Omental fat pad (tissue), 4 donors: Measurements from ENCODE around the gene MPP7. TPM values are rescaled to one million over a fixed set of nuclear protein-coding genes. Genes with fewer than 3 reads are reported as not detected.

Experiments
- ATAC-seq: fragments of 150-250 bp; one replicate; pipeline ENCODE4 v1.9.1; 2016; ENCODE audit warnings: mild to moderate bottlenecking, moderate library complexity; ENCODE audit not compliant: low FRiP score
- DNase-seq: peaks from one replicate; pipeline ENCODE4 v3.0.0-alpha.2; 2019; ENCODE audit warnings: low spot score
- CTCF ChIP-seq, 3 donors: fragments of 450-650 bp; IDR thresholded peaks; one replicate each; pipeline ENCODE4 v1.5.1; 2016 to 2017; ENCODE audit warnings: antibody characterized with exemption in 3 of 3, mild to moderate bottlenecking in 3 of 3, moderate library complexity in 2 of 3
- total RNA-seq, 4 donors: library from RNA; depleted of rRNA; stranded (reverse); fragments of >200 nt; gene quantifications; one replicate each; pipeline ENCODE4 v1.1.0, GENCODE V29; 2016

MPP7 gene
- total RNA-seq, 4 donors from 2014 or later, result 4.4 to 10.7 (median 5.9) TPM

GRCh38 chr10:28284126-28284525 lies 18.7 kb downstream of the MPP7 start:
- ATAC-seq, result no peak
- no peak for TF ChIP-seq CTCF (IDR thresholded peaks at IDR 0.05)

GRCh38 chr10:28283251-28283650 lies 19.6 kb downstream of the MPP7 start:
- DNase-seq (no peak), ATAC-seq (no peak)
- no peak for TF ChIP-seq CTCF (IDR thresholded peaks at IDR 0.05)

More at GRCh38 chr10:28284126-28284525, 18.7 kb downstream of the MPP7 start:
- DNase-seq, result no peak

- DNase-seq (no peak), ATAC-seq (no peak)
These were observed 20.5 kb downstream of the MPP7 start for GRCh38 chr10:28282336-28282735.

GRCh38 chr10:28281726-28282315 lies 21.0 kb downstream of the MPP7 start:
- DNase-seq (no peak), ATAC-seq (no peak)
- no peak for TF ChIP-seq CTCF (IDR thresholded peaks at IDR 0.05)

More at GRCh38 chr10:28282336-28282735, 20.5 kb downstream of the MPP7 start:
- TF ChIP-seq CTCF (IDR thresholded peaks at IDR 0.05), result no peak

- DNase-seq (no peak), ATAC-seq (no peak)
- no peak for TF ChIP-seq CTCF (IDR thresholded peaks at IDR 0.05)
These were observed 22.2 kb downstream of the MPP7 start for GRCh38 chr10:28280652-28281051.

- TF ChIP-seq CTCF (IDR thresholded peaks at IDR 0.05), result no peak
- ATAC-seq, result no peak
- DNase-seq, result no peak
These were observed 23.0 kb downstream of the MPP7 start for GRCh38 chr10:28279878-28280277.

GRCh38 chr10:28278842-28279241 lies 24.0 kb downstream of the MPP7 start:
- DNase-seq, result no peak
- no peak for ATAC-seq
- TF ChIP-seq CTCF (IDR thresholded peaks at IDR 0.05), result no peak
